Right lobe of liver (tissue), 6 donors: Measurements from ENCODE around the gene GNG12. TPM values are rescaled to one million over a fixed set of nuclear protein-coding genes. Genes with fewer than 3 reads are reported as not detected.

Experiments used
- ATAC-seq, 4 donors: fragments of 200-7000 bp; cut with Tn5 transposase; one replicate each; pipeline ENCODE4 v1.9.1; 2020; ENCODE audit warnings: mild to moderate bottlenecking in 4 of 4, moderate library complexity in 4 of 4
- DNase-seq, 3 donors: peaks; one replicate each; pipeline ENCODE4 v3.0.0-alpha.2; 2020
- H3K27ac ChIP-seq, 3 donors: fragments of 200-600 bp; one replicate each; pipeline ENCODE4 v1.8.0; 2022
- H3K27me3 ChIP-seq, 2 donors: fragments of 200-600 bp; one replicate each; pipeline ENCODE4 v1.8.0; 2022
- H3K36me3 ChIP-seq, 4 donors: fragments of 200-600 bp; sonication (generic) in 1 of 4; one replicate each; pipeline versions ENCODE4 v1.5.1 to v1.8.0; 2017 to 2022; ENCODE audit warnings: control low read depth in 1 of 4
- H3K4me1 ChIP-seq, 4 donors: fragments of 200-600 bp; sonication (generic) in 1 of 4; one replicate each; pipeline versions ENCODE4 v1.5.1 to v1.8.0; 2017 to 2022; ENCODE audit warnings: control low read depth in 1 of 4
- H3K4me3 ChIP-seq, 3 donors: fragments of 200-600 bp; one replicate each; pipeline ENCODE4 v1.8.0; 2022
- H3K9me3 ChIP-seq, 4 donors: fragments of 200-600 bp; sonication (generic) in 1 of 4; one replicate each; pipeline versions ENCODE4 v1.5.1 to v1.8.0; 2017 to 2022; ENCODE audit warnings: control low read depth in 1 of 4
- CTCF ChIP-seq, 4 donors: fragments of 200-600 bp in 3 of 4; fragments of 450-650 bp in 1 of 4; IDR thresholded peaks; one replicate each; pipeline versions ENCODE4 v1.5.1 to v1.8.0; 2016 to 2022; ENCODE audit warnings: antibody characterized with exemption in 4 of 4, mild to moderate bottlenecking in 2 of 4
- POLR2A ChIP-seq: fragments of 450-650 bp; IDR thresholded peaks from one replicate; pipeline ENCODE4 v1.6.1; 2017; ENCODE audit warnings: antibody characterized with exemption, mild to moderate bottlenecking
- WGBS: methylation state at CpG from one replicate; pipeline ENCODE4 v1.1.6; 2018; ENCODE audit warnings: low coverage, low lambda C conversion rate; ENCODE audit not compliant: insufficient coverage; ENCODE audit errors: missing lambda C conversion rate; 5-methylcytosine and 5-hydroxymethylcytosine counted together
- intact Hi-C, 2 donors: fragments of 100-400 bp; cut with DNase I; formaldehyde crosslinking; loops; one replicate each; pipeline versions ENCODE4 v1.11.2 to v1.14.1; 2022
- total RNA-seq, 6 experiments: library from RNA; depleted of rRNA in 2 of 6; stranded (reverse); fragments of >200 nt in 2 of 6; fragmentation: NEBNext Ultra II Directional in 3 of 6; extraction: Animal tissue kit (Norgen Biotek cat#: 25700) in 3 of 6; gene quantifications; one replicate each; pipeline versions ENCODE4 v1.1.0 to v1.2.4, GENCODE V29; 2016 to 2023
- donor health status: DM: no; HTN: yes; CAD: no.
- donor health status: DM: no; HTN: no; CAD: no.
- donor health status: DM: no; HTN: no; CAD: no.
- donor health status: DM: no; HTN: yes; CAD: no.
- donor health status: DM: no; HTN: yes; CAD: no.

Gene GNG12
- total RNA-seq, 6 experiments from 2014 or later = 18.8 to 52.7 (median 33.9) TPM

- DNase-seq (no peak), ATAC-seq (peak; percentile 15 to 67 (median 32))
- TF ChIP-seq POLR2A = peak; percentile 48
- no peak for TF ChIP-seq CTCF (IDR thresholded peaks at IDR 0.05)
- Histone ChIP-seq H3K27ac (peak overlapping the region; percentile 24 to 78 (median 54)), H3K4me3 (no peak overlapping the region), H3K27me3 (no peaks in the 10 kb centered on the region), H3K36me3 (no peaks in the 10 kb centered on the region), H3K9me3 (no peaks in the 10 kb centered on the region), H3K4me1 (peaks cover 0 to 27% (median 11%) of the 10 kb centered on the region in 4 donors)
- WGBS = 43% methylated on average over 5 of the region's 8 CpGs
- intact Hi-C loops = loop anchor here in 1 of 2 donors (10.0 kb wide), 2 partner anchors 175 to 215 kb away; no protein-coding TSS in a partner anchor
Measured at GRCh38 chr1:67749844-67750690, 83.2 kb downstream of the GNG12 start.

- Histone ChIP-seq H3K27ac (peak overlapping the region; percentile 24 to 78 (median 54)), H3K4me1 (peaks cover 0 to 27% (median 11%) of the 10 kb centered on the region in 4 donors), H3K4me3 (peak overlapping the region in 1 of 3 donors; percentile 44), H3K9me3 (no peaks in the 10 kb centered on the region), H3K27me3 (no peaks in the 10 kb centered on the region), H3K36me3 (no peaks in the 10 kb centered on the region)
- ATAC-seq (peak; percentile 10 to 45 (median 24)), DNase-seq (no peak)
- WGBS = 54% methylated on average over 5 of the region's 5 CpGs
- intact Hi-C loops = no loop called here
- no peak for TF ChIP-seq POLR2A
- no peak for TF ChIP-seq CTCF (IDR thresholded peaks at IDR 0.05)
Measured at GRCh38 chr1:67749263-67749843, 83.9 kb downstream of the GNG12 start.

- TF ChIP-seq POLR2A (peak; percentile 68), CTCF (IDR thresholded peaks at IDR 0.05) (no peak)
- WGBS = 8% methylated on average over 2 of the region's 2 CpGs
- H3K9me3 ChIP-seq = no peaks in the 10 kb centered on the region
- peak overlapping the region; percentile 12 to 44 (median 35) for H3K4me3 ChIP-seq
- ATAC-seq (peak; percentile 88 to 95 (median 92)), DNase-seq (no peak)
- intact Hi-C loops = no loop called here
- no peaks in the 10 kb centered on the region for H3K27me3 ChIP-seq
- H3K27ac ChIP-seq = peak overlapping the region; percentile 24 to 78 (median 54)
- H3K4me1 ChIP-seq = peaks cover 0 to 27% (median 11%) of the 10 kb centered on the region in 4 donors
- H3K36me3 ChIP-seq = no peaks in the 10 kb centered on the region
Measured at GRCh38 chr1:67748630-67749029, 84.6 kb downstream of the GNG12 start.

GRCh38 chr1:67747671-67748546, 85.4 kb downstream of the GNG12 start:
- peak; percentile 11 to 58 (median 44) for ATAC-seq
- WGBS = 23% methylated on average over 4 of the region's 4 CpGs
- Histone ChIP-seq H3K36me3 (no peaks in the 10 kb centered on the region), H3K27me3 (no peaks in the 10 kb centered on the region), H3K27ac (peak overlapping the region; percentile 24 to 78 (median 54)), H3K4me1 (peaks cover 0 to 27% (median 13%) of the 10 kb centered on the region in 4 donors), H3K9me3 (no peaks in the 10 kb centered on the region), H3K4me3 (peak overlapping the region; percentile 12 to 44 (median 35))
- no peak for TF ChIP-seq POLR2A
- TF ChIP-seq CTCF (IDR thresholded peaks at IDR 0.05) = no peak
- DNase-seq = no peak
- intact Hi-C loops = no loop called here
